ENCODE measurements around the gene ENO3. TPM values are rescaled to one million over a fixed set of nuclear protein-coding genes. Genes with fewer than 3 reads are reported as not detected.

Gene ENO3
- total RNA-seq, 1 donor from 2014 or later = 2.6 TPM

DNA sequence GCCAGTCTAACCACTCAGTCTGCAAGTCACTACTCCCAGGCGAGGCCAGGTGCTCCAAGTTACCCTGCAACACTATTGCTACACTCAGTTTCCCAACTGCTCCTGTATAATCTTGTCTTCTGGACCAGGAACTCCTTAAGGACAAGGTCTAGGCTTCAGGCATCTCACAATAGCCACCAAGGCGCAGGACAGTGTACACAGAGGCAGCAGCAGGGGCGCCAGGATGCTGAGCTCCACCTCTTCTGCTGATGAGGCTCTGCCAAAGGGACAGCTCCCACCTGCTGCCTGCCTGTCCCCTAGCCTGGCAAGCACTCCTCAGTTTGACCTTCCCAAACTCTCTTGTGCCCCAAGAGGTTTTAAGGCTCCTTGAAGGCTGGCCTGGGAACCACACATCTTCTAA, 14.5 kb upstream of the ENO3 start:
- no peak for DNase-seq (ENCODE audit: low read depth in 2 of 2)

DNA sequence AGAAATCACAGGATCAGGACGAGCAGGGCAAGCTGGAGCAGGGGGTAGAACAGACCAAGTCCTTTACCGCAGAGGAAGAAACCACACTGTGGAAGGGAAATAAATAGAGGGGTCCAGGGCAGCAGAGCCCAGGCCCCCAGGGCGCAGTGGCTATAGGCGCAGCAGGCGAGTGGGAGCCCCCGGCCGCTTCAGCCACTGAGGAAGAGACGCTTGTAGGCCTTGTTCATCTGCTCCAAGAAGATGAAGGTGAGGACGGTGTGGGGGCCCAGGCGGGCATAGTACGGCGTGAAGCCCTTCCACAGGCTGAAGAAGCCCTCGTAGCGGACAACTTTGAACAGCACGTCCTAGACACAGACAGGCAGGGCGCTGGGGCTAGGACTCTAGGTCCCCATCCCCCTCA, 13.4 kb upstream of the ENO3 start:
- DNase-seq (ENCODE audit: low read depth in 2 of 2) = no peak

DNA sequence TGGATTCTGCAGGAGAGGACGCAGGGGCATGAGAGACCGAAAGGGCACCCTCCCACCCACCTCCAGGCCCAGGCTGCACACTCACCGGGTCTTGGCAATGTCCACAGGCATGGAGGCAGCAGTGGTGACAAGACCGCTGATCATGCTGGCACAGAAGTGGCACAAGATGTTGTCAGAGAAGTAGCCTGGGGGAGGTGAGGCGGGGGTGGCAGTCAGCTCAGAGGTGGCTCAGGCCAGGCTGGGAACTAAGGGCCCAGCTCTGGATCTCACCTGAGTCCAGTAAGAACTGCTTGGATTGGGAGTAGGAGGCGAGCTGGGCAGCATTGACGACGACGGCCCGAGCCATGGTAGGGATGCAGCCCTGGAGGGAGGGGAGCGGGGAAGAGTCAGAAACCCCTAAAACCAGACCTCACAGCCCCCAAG, 12.8 kb upstream of the ENO3 start:
- DNase-seq (ENCODE audit: low read depth in 2 of 2) = no peak

DNA sequence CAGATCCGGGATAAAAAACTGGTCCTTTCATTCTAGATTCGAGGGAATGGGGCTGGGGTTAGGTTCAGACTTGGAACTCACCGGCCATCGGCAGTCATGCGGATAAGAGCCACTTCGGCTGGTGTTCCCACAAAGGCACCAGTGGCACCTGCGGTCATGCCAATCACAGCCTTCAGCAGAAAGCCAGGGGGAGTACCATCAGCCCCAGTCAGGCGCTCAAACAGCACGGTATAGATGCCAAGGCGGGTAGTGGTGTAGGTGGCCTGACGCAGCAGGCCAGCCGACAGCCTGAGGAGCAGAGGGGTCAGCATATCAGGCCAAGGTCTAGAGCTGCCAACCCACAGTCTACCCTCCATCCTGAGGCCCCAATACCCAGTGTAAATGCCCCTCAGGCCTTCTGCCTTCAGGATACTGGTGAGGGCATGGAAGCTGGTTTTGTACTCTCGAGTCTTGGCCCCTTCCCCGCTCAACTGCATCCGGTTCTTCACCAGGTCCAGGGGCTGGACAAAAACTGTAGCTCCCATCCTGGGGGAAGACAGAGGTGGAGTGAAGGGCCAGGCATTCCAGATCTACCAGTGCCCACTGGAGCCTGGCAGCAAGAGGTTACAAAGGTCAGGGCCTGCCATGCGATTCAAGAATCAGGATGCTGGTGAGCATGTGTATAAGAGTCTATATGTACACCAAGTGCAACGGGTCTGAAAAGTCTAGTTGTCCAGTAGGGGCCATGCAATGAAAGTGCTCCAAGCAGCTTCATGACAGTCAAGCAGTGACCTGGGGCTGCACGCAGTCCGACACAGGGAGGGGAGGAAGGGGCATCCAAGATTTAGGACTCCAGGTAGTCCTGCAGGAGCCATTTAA, 12.0 kb upstream of the ENO3 start:
- DNase-seq (ENCODE audit: low read depth in 2 of 2) = peak; percentile 14 to 23

DNA sequence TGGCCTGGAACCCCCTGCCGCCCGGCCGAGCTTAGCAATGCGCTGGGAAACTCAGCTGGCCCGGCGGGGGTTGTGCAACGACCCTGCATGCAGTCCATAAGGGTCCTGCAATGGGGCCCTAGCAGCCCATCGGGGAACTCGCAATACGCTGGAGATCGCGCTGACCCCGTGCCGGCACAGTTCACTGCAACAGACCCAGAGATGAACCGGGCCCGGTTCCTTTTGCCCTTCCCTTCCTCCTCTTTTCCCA, 11.4 kb upstream of the ENO3 start:
- DNase-seq (ENCODE audit: low read depth in 2 of 2) = no peak

DNA sequence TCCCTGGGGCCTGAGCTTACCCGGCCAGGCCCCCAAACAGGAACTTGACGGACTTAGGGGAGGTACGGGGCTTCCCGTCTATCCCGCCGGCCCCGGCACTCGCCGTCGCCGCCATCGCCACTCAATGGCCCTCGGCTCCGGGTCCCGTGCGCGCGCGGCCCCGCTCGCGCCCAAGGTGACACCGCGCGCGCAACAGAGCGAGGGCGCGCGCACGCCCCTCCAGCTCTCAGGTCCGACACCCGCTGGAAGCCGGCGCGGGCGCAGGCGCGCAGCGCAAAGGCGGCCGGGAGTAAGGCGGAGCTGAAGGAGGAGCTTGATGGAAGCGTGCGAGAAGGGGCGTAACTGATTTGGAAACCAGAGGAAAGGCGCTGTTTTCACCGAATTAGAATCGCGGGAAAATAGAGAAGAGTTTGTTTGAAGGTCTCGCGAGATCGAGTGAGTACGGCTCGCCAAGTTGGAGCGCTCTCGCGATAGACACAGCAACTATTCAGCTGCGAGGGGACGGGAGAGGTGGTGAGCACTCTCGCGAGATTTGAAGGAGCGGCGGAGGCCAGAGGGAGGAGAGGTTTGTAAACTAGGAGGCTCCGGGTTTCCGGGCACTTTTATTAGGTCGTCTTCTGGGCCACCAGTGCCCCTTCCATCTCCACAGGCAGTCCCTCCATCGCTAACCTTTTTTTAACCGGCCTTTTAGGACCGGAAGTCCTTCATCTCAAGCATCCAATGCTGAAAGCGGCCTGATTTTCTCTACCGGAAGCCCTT, 10.9 kb upstream of the ENO3 start, which contains the start of the genes RNF167 and SLC25A11:
RNF167 (plus strand) TSS at position 473 of the 759 bp plus-strand sequence. CDS start 642 bp downstream, outside the sequence.
SLC25A11 (minus strand) TSS at position 251 of the 759 bp plus-strand sequence; CDS start at position 115, 136 bp downstream.
- DNase-seq (ENCODE audit: low read depth in 2 of 2) = peak; percentile 100

DNA sequence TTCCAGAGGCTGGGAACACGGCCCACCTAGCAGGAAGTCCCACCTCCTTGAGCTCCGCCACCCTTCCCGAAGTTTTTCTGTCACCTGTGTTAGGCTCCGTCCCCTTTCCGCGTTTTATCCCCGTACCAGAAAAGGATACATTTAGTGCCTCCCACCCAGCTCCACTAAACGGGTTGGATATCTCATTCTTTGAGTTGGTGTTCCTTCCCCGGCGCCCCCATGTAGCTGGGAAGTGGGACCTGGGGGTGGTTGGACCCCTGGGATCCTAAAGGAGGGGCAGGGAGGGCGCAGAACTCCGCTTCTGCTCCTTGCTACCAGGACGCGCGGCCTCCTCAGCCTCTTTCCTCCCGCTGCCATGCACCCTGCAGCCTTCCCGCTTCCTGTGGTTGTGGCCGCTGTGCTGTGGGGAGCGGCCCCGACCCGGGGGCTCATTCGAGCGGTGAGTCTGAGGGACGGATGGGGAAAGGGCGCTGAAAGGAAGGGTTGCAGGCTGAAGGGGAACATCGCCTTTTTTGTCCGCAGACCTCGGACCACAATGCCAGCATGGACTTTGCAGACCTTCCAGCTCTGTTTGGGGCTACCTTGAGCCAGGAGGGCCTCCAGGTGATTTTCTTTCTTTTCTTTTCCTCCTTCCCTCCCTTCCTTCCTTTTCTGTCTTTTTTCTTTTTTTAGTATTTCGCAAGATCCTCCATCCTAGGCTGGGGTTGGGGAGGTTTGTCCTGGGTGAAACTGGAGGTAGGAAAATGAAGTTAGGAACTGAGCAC, 10.2 kb upstream of the ENO3 start:
- DNase-seq (ENCODE audit: low read depth in 2 of 2) = peak; percentile 15 to 35

DNA sequence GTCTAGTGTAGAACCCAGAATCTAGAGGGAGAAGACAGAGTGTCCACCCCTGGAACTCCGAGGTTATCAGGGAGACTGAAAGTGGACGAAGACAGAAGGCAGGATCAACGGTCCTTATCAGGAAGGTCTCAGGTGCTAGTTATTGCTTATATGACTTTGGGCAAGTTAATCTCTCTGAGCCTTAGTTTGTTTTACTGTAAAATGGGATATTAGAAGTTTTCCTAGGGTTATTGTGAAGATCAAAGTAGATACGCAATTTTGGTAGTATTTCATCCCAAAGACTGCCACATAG, 9.7 kb upstream of the ENO3 start:
- no peak for DNase-seq (ENCODE audit: low read depth in 2 of 2)

DNA sequence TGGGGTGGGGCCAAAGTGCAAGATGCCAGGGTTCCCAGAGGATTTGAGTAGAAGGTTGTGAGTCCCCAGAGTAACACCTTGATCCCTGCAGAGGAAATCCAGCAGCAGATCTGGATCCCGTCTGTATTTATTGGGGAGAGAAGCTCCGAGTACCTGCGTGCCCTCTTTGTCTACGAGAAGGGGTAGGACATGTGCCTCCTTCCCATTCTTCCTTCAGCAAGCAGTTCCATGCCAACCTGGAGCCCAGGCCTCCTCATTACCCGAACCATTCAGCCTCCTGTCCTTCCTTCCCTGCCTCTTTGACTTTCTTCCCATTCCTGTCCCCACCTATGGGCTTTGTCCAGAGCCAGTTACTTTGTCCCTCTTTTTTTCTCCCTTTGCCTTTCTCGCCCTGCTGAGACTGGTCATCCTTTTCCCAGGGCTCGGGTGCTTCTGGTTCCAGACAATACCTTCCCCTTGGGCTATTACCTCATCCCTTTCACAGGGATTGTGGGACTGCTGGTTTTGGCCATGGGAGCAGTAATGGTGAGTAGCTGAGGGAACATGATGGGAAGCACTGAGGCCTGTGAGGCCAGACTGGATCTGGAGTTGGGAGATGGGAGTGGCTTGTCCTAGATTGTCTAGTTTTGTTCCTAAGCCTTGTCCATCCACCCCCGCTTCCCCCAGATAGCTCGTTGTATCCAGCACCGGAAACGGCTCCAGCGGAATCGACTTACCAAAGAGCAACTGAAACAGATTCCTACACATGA, 8.0 kb upstream of the ENO3 start:
- peak in 1 of 2 donors; percentile 10 for DNase-seq (ENCODE audit: low read depth in 2 of 2)

DNA sequence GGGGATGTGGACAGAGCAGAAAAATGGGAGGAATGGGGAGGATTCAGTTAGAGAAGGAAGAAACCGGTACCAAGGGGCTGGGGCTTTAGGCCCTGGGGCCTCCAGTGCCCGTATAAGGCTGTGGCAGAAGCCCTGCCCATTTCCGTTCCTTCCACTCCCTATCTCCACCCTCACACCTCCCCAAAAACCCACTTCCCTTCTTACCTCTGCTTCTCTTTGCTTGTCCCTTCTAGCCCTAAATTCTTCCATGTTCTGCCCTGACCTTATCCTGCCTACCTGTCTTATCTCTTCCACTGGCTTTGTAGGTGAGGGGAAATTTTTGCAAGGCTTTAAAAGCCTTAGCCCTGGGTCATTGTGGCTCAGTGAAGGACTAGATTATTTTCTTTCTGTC, 6.8 kb upstream of the ENO3 start:
- DNase-seq (ENCODE audit: low read depth in 2 of 2) = no peak

DNA sequence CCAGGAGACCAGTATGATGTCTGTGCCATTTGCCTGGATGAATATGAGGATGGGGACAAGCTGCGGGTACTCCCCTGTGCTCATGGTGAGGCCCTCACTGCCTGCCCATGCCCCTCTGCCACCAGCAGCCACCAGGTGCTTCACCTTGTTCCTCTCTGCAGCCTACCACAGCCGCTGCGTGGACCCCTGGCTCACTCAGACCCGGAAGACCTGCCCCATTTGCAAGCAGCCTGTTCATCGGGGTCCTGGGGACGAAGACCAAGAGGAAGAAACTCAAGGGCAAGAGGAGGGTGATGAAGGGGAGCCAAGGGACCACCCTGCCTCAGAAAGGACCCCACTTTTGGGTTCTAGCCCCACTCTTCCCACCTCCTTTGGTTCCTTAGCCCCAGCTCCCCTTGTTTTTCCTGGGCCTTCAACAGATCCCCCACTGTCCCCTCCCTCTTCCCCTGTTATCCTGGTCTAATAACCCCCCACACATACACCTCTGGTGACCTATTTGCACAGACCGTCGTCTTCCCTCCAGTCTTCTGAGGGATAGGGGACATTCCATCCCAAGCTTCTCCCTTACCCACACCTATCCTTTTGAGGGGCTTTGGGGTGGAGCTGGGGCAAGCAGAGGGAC, 6.3 kb upstream of the ENO3 start:
- no peak for DNase-seq (ENCODE audit: low read depth in 2 of 2)

DNA sequence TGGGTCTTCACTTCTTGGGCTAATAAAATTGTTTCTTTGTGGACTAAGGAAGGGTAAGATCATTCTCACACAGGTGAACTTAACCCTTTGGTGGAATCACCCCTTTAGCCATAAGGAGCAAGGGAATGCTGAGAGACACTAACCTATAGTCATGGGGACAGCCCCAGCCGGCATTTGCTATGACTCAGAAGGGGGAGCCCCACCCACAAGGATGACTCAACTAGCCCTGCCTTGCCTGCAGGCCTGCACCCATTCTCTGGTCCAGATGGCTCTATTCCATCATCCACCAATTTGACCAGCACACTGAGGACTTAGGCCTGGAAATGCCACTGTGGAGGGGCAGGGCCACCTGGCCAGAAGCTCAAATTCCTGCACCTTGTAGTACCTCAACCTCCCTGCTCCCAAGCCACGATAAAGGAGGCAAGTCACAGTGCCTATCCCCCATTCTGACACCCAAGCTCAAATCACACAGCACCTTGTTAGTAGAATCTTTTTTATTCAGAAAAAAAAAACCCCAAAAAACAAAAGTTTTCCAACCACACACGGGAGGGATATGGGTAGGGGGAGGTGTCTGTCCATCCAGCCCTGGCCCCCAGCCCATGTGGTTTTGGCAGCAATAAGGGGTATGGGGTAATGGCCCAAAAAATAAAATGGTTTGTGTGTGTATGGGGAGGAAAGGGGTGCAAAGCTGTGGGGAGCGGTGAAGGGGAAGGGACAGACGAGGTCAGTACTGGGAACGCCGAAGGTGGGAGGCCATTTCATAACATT, 5.6 kb upstream of the ENO3 start:
- peak; percentile 66 to 90 for DNase-seq (ENCODE audit: low read depth in 2 of 2)

DNA sequence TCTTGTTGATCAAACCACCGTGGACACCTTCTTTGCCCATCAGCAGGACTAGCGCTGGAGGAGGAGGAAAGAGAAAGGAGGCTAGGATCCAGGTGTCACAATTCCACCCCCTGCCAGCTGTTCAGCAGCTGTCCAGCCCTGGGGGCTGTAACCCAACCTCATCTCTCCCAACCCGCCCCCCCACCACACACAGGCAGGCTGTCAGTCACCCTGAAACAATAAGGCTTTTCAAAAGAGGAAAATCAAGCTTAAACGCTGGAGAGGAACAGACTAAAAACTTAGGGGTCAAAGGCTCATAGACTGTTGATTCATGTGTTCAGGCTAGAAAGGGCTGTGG, 5.0 kb upstream of the ENO3 start:
- DNase-seq (ENCODE audit: low read depth in 2 of 2) = no peak

DNA sequence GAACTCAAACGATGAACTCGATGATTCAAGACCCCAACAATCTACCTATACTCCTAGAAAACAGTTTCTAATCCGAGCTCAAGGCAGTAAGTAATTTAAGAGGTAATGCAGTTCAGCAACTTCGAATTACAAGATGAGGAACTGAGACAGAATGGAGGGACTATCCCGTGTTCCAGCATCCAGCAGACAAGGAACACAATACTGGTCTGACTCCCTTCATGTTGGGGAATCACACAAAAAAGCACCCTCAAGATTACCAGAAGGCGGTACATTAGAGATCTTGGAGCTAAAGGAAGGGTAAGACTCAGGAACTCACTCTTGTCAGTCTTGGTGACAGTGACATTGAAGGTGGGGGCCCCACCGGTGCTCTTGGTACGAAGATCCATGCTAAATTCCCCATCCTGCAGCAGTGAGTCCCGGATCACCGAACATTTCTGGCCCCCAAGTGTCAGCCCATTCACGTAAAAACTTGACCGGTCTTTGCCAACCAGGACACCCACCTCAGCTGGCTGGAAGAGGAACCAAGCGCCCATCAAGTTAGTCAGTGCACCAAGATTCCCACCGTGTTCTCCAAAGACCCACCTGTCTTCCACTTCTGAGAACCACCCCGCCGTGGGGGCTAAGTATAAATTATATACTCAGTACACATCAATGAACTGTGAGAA, 4.5 kb upstream of the ENO3 start:
- no peak for DNase-seq (ENCODE audit: low read depth in 2 of 2)

DNA sequence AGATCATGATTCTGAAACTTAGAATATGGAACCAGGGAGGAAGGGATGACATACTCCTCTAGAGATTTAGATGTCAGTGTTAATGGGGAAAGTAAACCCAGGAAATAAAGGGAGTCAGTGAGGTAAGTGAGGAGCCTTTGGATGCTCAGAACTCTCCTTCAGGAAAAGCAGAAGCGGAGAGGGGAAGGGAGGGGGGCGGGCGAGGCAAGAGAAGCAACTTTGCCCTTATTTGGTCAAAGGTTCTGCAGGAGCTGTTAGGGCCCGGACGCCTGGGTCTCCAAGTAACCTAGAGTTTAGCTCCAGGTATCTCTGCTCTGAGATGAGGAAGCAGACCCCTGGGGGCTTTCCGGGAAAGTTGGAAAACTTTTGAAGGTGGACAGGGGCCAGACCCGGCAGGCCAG, 3.9 kb upstream of the ENO3 start:
- peak in 1 of 2 donors; percentile 33 for DNase-seq (ENCODE audit: low read depth in 2 of 2)

DNA sequence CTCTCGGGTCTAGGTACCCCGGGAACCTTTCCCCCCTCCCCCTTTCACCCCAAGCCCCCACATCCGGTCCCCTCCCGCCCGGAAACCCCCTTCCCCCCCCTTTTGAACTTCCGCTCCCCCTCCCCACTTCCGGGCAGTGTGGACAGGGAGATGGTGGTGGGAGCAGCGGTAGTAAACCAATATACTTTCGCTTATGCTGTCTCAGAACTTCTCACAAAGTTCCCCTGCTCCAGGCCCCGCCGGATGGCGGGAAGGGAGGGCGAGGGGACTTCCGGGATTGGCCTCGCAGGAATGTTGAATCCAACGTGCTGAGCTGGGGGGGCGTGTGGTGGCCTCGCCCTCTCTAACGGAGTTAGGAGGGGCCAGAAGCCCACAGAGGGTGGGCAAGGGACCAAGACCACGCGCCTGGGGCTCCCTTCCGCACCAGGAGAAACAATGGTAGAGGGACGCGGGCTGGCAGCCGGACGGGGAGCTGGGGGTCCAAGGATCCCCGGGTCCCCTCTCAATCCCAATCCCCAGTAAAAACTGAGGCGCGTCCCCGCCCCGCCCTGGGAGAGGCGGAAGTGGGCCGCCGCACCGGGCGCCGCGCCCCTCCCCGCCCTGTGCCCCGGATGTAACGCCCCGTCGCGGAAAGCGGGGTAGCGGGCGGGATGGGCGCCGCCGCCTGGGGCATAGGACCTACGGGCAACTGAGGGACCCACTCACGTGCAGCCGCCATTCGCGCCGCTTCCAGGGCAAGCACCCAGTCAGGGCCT, 3.3 kb upstream of the ENO3 start:
- peak; percentile 64 to 66 for DNase-seq (ENCODE audit: low read depth in 2 of 2)

DNA sequence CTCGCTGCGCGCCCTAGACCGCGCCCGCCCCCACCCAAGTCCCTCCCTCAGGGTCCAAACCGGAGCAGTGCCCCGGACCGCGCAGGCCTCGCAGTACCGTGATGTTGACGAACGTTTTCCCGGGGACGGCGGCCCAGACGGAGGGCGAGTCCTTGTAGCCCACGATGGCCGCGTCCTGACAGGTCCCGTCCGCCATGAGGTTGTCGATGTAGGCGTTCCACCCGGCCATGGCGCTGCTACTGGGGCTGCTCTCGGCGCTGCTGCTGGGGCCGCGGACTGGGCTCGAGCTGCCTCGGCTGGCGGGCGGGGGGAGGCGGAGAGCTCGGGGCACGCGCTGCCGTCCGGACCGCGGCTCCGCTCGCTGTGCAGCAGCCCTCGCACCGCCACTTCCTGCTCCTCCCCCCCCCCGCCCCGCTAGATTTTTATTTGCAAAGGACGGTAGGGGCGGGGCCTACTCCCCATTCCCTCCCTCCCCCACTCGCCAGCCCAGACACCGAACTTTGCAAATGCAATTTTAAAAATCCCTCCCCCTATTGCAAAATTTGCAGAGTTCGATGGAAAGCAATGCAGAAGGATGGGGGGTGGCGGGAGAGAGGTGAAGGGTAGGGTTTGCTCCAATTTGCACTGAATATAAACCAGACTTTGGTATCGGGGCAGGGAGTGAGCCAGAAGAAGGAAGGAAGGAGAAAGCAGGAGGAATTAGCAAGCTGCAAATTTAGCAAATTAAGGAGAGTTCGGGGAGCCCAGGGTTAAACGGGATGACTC, 2.6 kb upstream of the ENO3 start, which contains the start of gene PFN1:
PFN1 (minus strand) TSS at position 365 of the 765 bp plus-strand sequence; CDS start at position 229, 136 bp downstream.
- peak; percentile 90 to 95 for DNase-seq (ENCODE audit: low read depth in 2 of 2)

DNA sequence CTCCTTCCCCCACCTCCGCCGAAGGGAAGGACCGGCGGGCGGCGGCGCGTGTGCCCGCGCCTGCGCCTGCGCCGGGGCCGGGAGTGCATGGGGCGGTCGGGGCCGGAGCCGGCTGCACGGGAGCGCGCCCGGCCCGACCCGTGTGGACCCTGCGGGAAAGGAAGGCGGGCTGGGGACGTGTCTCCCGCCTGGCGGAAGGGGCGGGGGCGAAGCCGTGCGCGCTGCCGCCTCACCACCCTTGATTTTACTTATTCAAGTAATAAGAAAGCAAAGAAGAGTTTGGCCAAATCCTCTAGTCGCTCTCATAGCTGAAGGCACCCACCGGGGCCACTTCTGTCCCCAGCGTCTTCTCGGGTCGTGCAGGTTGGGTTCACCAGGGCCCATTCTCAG, 2.0 kb upstream of the ENO3 start:
- peak; percentile 89 for DNase-seq (ENCODE audit: low read depth in 2 of 2)
